Stimulated activated CD4-positive, alpha-beta T cell treated with anti-CD3 and anti-CD28 coated beads, Interleukin-1b, Interleukin-23, amount 100 ng/mL, for 1 hour (primary cell): Measurements from ENCODE around the gene EIF3D.
"Not testable (repeated sequence)": the region's sequence is repeated elsewhere in the genome, so short reads cannot be mapped to it uniquely, and the experiment has no call there.

Experiments used
- DNase-seq, 2 donors: peaks; one replicate each; pipeline ENCODE4 v3.0.0-alpha.2; 2020; ENCODE audit warnings: low read depth in 2 of 2

The EIF3D gene

DNA sequence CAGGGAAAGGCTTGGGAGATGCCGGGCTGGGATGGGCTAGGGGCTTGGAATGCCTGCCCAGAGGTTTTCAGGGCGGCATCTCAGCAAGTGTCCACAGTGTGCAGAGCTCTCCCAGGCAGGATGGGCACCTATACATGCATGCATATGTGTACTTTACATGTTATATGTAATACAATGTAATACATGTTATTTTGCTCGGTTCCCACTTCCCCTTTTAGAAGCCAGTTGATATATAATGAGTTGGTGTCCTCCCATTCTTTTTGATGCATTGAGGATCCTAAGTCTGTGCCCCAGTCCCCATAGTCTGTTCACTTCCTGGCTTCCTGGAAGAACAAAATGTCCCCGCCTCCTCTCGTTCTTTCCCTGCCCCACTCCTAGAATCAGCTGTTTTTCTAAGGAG is 20.1 kb upstream of the EIF3D start:
- no peak for DNase-seq

DNA sequence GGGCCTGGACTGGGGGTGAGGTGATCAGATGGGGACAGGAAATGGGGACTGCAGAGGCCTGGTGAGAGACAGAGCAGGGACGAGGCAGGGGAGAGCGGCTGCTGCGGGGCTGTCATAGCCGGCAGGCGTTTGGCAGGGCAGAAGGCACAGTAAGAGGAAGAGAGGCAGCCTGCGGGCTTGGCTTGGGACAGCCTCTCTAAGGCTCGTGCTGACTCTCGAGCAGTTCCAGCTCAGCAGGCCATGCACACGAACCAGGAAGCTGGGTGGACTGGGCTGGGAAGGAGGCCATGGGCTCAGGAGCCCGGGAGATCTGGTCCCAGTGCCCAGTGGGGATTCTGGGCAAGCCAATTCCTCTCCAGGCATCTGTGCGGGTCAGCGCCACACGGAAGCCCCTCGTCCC is 19.6 kb upstream of the EIF3D start:
- DNase-seq, result no peak

DNA sequence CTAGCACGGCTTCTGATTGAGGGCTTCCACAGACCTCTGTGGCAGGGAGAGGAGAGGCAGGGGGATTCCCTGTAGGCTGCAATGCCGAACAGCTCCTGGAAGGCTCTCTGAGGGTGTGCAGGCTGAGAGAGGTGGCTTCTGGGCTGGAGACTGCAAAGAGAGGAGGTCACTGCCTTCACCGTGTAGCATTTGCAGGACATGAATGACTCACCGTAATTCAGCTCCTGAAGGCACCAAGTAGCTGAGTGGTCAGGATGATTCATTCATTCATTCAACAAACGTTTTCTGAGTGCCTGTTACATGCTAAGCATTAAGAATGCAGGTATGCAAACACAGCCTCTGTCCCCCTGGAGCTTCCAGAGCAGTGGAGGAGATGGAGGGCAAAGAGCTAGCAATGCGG is 18.0 kb upstream of the EIF3D start:
- no peak for DNase-seq

DNA sequence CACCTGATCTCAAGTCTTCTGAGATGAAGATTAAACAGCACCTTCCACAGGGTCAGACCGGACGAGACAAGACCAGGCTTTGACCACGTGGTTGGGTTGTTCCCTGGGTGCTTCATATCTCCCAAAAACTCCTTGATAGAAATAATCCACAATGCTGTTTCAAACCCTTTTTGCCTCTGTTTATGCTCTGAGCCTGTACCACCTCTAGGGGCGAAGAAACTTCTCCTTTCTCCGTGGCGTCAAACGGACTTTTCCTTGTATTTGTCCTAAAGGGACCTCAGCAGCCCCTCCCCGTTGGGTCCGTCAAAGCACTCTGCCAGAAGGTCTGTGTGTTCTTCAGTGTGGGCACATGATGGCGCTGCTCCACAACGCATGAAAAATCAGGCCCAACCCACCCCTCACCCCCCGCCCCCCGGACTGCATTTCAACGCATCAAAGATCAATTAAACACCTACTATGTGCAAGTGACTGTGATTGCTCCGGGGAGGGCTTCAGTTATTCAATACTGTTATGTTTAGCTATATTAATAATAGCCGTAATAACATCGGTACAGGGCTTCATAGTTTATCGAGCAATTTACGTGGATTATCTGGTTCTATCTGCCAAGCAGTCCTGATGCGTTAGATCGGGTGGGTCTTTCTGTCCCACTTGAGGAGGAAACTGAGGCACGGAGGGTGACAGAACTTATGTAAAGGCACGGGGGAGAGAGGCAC is 17.3 kb upstream of the EIF3D start:
- DNase-seq, result no peak

DNA sequence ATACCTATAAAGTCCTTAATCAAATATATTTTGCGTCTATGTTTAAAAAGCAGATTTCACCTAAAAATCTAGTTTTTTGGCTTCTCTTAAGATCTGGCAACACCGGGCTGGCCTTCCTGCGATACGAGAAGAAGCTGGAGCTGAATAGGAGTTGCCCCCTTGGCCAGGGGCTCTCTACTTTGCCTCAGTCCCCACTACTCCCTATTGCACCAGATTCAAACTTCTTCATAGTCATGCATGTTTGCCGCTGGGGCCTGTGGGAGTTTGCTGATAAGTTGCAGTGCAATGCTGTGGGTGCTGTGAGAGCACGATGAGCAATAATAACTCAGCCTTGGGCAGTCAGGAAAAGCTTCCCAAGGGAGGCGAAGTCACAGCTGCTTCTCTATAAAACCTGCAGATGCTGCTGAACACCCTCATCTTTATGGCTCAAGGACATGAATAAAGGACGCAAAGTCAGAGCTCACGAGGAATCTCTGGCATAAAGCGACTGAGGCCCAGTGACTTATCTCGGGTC is 15.2 kb upstream of the EIF3D start:
- no peak for DNase-seq

DNA sequence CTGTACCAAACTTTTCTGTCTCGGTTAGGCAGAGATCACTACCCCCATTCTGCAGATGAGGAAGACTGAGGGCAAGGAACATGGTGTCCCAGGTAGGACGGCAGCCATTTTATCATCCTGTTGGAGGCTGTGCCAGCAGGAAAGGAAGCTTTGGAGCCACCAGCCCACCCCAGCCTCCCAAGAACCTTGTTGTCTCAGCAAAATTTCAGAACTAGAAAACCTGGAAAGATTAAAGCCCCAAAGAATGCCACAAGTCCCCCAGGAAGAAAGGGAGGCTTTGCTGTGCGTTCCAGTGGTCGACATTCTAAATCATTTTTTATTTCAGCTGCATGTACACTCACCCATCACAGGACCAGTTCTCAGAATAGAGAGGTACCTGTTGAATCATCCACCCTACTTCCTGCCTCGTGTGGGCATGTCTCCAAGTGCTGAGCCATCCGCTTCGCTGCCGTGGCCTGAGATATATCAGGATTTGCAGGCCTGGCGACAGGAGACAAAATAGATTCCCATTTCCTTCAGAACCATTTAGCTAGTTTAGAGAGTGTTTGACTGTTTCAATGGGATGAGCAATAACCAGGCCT is 13.0 kb upstream of the EIF3D start:
- DNase-seq, result no peak

DNA sequence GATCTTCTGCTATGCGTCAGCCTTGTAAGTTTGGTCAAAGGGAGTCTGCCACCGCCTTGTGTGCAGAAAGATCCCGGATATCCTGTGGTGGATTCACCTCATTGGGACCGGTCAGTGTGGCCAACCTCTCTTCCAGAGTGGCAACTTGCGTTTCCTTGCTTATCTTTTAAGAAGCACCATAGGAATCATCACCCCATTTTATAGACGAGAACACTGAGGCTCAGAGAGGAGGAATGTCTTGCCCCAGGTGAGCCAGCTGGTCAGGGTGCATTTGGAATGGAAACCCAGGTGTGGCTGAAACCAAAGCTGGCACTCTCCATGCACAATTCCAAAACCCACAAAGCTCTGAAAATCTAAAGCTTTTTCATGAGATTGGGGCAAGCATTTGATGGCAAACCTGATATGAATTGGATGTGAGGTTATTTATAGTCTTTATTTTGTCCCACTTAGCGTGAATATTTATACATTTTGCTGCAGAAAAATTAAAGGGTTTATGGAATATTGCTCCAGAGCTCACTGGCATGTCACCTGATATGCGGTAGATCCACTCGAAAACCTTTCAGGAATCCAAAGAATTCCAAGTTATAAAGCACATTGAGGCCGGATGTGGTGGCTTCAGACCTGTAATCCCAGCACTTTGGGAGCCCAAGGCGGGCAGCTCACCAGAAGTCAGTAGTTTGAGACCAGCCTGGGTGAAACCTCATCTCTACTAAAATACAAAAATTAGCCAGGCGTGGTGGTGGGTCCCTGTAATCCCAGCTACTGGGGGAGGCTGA is 12.1 kb upstream of the EIF3D start:
- DNase-seq, result no peak

DNA sequence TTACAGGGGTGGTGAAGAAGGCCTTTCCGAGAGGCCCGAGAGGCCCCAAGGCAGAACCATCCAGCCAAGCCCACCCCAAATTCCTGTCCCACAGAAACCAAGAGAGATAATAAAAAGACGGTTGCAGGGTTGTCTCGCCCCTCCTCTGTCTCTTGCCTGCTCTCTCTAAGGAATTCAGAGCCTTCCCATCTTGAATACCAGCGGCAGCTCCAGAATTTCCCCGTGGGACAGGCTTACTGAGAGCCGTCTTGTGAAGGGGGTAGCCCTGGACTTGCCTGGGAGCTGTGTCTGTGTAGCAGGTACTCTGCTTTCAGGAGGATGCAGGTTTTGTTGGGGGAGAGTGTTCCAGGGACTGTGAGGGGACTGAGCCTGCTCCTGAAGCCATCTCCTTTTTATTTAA is 9.6 kb upstream of the EIF3D start:
- DNase-seq, result no peak

DNA sequence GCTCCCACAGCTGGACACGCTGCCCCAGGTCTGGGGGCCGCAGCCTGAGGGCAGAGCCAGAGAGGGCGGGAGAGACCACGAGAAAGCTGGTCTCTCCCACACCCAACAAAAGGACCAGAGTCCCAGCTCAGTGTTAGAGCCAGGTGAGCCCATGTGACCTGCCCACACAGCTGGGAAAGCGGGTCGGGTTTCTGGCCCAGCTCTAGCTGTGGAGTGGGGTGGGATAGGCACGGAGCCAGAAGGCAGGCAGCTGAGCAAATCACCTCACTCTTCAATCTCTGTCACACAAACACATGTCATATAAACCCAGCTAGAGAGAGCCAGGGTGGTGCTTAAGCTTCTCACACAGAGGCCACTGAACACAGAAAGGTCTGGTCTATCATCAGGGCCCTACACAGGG is 7.8 kb upstream of the EIF3D start:
- no peak for DNase-seq

DNA sequence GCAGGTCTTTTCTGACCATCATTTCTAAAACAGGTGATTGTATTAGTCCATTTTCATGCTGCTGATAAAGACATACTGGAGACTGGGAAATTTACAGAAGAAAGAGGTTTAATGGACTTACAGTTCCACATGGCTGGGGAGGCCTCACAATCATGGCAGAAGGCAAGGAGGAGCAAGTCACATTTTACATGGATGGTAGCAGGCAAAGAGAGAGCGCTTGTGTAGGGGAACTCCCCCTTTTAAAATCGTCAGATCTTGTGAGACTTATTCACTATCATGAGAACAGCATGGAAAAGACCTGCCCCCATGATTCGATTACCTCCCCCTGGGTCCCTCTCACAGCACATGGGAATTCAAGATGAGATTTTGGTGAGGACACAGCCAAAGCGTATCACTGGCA is 4.4 kb upstream of the EIF3D start:
- DNase-seq, result not testable (repeated sequence)

DNA sequence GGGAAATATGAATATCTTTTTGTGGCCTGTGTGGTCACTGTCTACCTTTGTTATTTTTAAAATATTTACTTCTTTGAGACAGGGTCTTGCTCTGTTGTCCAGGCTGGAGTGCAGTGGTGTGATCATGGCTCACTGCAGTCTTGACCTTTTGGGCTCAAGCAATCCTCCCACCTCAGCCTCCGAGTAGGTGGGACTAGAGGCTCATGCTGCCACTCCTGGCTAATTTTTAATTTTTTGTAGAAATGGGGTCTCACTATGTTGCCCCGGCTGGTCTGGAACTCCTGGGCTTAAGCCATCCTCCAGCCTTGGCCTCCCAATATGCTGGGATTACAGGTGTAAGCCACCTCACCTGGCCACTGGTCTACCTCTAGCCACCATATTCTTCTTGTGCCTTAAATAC is 3.5 kb upstream of the EIF3D start:
- DNase-seq, result no peak

DNA sequence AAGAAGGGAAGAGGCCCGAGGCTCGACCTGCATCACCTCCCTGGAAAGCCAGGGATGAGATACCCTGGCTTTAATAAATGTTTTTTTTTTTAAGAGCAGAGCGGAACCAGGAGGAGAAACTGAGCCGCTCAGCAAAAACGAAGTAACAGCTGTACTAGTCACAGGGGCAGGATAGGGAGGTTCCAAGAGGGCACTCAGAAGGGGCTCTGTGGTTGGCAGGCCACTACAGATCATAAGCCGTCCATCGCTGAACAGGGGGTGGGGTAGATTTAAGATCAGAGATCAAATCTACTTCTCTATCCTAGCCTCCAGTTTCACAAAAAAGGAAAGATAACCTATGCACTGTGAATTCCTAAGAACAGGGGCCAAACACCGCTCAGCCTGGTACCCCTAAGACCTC is 625 bp downstream of the EIF3D start:
- DNase-seq, result no peak

DNA sequence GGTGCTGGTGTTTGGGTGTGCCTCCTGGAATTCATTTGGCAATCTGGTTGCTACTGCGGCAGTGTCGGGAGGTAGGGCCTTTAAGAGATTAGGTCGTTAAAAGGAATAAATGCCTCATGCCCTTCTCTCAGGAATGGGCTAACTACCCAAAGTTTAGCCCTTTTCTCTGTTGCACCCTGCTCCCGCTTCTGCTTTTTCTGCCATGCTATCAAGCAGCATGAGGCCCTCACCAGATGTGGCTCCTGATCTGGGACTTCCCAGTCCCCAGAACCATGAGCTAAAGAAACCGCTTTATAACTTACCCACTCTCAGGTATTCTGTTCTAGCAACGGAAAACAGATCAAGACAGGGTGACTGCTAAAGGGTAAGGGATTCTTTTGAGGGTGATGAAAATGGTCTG is 6.3 kb downstream of the EIF3D start:
- no peak for DNase-seq

DNA sequence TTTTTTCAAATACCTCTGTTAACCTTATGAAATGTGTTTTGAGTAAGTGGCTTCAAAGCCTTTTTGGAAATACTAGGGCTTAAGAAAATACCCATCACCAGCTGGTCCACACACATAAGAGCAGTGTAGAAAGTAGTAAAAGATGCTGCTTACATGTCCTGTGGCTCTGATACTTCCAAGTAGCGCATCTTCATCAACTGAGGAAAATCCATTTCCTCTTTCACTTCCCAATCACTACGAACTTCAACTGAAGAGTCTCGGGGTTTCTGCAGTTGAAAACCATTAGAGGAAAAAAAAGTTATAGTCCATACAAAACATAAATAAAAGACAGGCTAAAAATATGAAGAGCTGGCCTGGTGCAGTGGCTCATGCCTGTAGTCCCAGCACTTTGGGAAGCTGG is 8.5 kb downstream of the EIF3D start:
- no peak for DNase-seq

DNA sequence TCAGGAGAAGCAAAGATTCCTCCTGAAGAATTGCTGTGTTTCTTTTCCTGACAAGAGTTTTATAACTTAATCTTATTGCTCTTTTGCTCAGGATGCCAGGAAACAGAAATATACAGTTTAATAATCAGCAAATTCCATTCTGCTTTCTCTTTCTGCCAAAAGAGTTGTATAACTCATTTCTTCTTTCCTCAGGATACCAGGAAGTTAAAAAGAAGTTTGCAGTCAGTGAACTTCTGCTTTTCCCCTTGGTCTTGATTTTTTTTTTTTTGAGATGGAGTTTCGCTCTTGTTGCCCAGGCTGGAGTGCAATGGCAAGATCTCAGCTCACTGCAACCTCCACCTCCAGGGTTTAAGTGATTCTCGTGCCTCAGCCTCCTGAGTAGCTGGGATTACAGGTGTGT is 9.1 kb downstream of the EIF3D start:
- DNase-seq, result not testable (repeated sequence)

DNA sequence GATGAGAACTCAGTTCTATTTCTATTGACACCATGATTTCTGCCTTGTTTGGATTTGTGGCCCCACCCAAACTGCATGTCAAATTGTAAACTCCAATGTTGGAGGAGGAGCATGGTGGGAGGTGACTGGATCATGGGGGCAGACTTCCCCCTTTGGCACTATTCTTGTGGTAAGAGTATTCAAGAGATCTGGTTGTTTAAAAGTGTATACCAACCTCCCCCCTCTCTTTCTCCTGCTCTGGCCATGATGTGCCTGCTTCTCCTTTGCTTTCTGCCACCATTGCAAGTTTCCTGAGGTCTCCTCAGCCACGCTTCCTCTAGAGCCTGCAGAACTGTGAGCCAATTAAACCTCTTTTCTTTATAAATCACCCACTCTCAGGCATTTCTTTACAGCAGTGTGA is 14.2 kb downstream of the EIF3D start:
- no peak for DNase-seq

DNA sequence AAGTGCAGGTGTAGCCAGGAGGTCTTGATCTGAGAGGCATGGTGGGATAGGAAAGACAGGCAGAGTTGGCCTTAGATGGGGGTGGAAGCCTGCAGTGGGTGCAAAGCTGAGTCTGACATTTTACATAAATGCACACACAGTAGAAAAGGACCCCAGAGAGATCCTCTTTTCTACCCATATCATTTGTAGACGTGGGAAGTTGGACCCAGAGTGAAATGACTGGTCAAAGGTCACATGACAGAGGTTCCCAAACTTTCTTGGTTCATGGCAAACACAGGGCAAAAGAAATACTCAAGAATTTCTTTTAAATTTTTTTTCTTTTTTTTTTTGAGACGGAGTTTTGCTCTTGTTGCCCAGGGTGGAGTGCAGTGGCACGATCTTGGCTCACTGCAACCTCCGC is 16.0 kb downstream of the EIF3D start:
- no peak for DNase-seq

DNA sequence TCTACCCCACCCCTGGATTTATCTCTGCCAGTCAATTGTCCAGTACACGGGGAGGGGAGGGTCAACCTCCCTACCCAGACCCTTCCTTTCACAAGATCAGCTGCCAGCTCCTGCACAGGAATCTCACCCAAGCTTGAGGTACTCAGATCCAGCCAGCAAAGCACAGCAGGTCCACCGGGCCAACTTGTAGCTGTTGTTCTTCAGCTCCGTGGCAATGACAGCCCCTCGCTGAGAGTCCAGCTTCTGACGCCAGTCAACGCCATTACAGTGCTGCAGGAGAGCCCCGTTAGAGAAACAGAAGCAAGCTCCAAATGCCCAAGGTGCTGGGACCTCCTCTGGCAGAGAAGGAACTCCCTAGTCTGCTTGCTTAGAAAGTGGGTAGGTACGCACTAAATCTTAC is 16.6 kb downstream of the EIF3D start:
- DNase-seq, result no peak

DNA sequence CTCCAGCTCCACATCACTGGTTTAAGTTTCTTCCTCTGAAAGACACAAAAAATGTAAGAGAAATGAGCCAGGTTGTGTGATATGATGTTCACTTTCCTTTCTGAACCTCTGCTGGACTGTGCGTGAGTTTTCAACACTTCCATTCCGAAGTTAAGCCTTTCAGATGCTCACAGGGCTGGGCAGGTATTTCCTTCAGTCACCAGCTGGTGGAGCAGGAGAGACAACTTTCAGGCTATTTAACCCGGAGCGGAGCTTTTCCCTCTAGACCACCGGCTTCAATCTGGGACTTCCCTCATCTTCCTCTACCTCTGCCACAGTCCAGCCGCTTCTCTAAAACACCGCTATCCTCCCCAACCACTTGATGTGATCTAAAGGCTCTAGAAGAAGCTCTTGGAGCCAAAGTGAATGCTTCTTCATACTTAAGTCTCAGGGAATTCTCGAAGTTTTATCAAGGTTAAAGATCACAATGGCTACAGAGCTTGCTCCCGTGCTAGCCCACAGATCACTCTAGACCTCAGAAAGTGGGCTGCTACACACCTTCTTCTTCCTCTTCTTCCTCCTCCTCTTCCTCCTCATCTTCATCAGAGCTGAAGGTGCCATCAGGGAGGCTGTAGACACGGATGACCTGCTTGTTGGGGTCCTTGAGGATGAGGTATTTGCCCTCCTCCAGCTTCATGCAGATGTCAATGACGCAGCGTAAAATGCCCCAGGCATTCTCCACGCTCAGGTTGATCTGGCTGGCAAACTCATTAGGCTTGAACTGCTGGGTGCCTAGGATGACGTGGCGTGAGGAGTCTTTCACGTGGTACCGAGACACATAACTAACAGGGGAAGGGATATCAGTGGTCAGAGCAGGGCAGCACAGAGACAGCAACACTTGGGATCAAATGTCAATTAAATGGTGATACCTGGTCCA is 17.7 kb downstream of the EIF3D start:
- DNase-seq, result no peak

DNA sequence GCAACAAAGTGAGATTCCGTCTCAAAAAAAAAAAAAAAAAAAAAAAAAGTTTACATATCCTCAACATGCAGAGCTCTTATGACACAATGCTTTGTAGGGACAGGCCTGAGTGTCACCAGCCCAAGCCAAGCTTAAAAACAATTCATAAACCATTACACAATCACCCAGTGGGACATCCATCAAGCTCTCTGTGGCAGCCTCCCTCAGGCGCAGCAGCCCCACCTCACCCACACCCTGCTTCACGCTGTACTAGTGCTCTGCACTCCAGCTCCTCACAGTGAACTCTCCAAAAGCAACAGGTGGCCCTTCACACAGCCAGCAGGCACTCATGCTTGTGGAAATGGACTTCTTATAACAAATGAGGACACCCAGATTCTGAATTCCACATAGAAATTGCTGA is 18.6 kb downstream of the EIF3D start:
- no peak for DNase-seq

DNA sequence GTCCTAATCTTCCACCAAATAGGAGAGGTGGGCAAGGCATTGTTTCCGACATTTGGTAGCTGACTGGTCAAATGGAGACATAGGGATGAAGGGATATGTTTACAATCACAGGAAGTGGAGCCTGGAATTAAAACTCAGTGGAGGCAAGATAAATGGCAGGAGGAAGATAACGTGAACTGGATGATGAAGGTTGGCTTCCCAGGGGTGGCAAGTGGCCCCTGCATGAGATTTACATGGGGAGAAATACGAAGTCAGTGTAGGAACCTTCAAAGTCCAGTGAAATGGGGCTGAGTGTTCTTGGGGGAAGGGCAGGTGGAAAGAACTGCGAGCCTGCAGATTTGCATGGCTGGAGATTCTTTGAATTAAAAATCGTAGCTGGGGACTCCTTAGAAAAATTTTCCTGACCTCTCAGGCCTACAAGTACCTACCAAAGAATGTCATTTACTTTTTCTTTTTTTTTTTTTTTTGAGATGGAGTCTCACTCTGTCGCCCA is 21.4 kb downstream of the EIF3D start:
- DNase-seq, result no peak
